ENCODE measurements around the gene LSMEM2.
A peak's percentile ranks its signal among the peaks of the same experiment; 100 is the strongest.

The LSMEM2 gene

DNA sequence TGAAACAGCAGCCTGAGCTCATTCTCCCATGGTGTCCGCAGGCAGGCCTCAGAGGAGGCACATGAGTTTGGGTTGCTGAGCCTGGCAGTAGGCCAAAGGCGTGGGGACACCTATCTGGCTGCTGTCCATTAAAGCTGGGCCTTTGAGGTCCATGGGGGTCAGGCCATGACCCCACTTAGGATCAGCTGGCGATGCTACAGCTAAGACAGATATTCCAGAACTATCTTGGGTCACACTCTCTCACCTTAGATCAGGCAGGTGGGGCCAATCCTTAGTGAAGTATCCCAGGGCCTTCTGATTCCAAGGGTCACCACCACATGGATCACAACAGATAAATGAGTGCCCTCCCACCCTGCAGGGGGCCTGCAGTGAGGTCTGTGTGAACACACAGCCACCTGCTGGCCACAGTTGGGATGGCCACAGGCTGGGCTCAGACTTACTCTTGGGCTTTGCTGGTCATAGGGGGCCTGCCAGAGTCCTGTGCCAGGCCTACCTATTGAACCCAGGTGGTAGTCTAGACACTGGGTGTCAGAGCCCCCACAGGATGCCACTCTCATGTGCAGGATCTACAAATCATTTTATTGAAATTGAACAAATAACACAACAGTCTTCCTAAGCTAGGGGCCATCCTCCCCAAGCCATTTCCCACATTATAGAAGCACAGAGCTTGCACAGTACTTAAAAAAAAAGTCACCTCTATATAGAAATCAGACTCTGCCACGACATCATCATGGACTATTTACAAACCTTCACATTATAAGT, 45.6 kb downstream of the LSMEM2 start:
- peak; percentile 70 for DNase-seq

DNA sequence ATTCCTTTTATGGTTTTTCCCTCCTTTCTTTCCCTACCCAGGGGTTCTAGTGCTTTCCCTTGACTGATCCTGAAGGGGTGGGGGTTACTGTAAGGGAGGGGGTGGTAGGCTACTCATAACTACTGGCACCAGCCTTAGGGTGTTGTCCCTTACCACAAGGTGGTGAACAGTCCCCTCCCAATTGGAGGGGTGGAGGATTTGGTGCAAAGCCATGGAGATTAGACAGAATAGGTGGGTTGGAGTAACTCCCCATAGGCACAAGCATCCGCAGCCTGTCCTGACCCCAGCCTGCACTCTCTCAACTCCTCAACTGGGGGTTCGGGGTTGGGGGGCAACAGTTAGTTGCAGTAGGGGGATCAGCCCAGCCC, 46.2 kb downstream of the LSMEM2 start:
- DNase-seq: no peak

DNA sequence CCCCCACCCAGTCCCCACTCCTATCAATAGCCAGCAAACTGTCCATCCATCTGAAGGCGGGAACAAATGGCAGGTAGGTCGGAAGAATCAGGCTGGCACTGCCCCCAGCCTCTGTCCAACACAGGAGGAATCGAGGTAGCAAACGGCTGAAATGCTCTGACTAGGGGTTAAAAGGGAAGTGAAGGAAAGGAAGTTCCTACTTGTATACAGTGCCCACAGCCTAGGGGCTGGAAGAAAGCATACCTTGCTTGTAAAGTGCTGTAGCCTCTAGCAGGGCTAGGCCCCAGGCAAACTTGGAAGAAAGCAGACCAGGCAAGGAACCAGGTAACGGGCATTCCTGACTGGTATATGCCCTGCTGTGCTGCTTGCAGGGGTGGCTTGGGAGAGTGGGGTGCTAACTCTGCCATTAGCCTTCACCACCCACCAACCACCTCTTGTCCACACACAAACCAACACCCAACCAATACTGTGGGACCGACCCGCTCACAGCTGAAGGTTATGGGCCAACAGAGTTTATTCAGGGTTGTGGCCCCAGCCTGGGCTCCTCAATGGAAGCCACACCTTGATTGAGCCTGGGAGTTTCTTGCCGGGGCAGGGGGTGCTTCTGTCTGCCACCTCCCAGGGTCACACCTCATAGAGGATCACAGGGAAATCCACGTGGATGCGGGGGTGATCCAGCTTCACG, 46.8 kb downstream of the LSMEM2 start:
- no peak for DNase-seq

DNA sequence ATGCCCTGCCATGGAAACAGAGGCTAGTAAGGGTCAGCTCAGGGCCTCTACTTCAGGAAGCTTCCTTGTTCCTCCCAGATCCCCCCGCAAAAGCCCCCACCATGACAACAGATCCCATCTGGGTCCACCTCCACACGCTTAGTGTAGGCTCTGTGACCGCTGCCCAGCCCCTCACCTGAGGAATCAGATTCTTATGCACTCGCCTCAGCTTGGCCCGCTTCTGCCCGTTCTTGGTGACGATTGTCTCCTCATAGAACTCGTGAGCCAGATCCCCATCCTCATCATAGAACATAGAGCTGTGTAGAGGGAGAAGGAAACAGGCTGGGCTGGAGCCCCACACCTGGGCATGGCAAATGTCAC, 47.3 kb downstream of the LSMEM2 start:
- no peak for DNase-seq

DNA sequence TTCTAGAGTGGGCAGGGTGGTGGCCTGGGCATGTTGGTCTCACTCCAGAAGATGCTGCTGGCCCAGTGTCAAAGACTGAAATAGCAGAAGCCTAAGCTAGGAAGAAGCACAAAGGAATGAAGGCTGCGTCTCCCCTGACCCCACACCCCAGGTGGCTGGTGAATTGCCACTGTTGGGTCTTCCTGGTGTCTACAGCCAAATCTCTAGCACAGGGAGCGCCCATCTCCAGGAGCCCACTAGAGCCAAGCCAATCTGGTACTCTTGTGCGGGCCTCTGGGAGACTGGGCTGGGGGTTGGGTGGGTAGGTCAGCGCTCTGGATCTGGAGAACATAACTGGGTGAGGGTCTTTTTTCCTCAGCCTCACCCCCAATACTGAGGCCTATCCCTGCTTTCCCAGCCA, 48.2 kb downstream of the LSMEM2 start:
- no peak for DNase-seq

DNA sequence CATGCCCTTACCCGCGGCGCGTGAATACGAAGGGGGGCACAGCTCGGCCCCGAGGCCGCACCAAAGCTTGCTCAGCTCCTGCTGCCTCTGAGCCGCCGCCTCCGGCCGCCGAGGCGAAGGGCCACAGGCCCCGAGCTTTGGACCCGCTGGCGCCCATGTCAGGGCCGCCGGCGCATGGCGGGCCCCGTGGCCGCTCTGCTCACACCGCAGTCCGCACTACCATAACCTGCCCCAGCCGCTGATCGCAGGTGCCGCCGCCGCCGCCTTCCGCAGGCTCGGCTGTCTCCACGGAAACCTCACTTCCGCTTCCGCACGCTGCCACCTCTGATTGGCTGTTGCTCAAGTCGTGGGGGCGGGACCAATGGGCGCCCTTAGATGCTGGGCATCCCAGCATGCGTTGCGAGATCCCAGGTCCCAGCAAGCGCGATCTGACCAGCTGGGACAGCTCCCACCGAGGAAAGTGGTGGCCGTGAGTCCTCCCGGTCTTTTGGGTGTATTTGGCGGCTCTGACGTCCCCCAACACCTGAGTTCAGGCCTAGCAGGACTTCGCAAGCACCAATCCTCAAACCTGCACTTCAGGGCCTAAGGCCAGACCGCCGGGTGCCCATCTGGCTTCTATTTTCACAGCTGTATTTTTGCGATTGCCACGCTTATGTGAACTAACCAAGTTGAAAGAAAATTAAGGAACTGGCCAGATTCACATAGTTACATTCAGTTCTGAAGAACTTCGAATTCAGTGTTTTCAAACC, 49.2 kb downstream of the LSMEM2 start, which contains the start of gene TUSC2:
TUSC2 (minus strand) TSS at position 281 of the 749 bp plus-strand sequence; CDS start at position 157, 124 bp downstream.
- DNase-seq: peak; percentile 95

DNA sequence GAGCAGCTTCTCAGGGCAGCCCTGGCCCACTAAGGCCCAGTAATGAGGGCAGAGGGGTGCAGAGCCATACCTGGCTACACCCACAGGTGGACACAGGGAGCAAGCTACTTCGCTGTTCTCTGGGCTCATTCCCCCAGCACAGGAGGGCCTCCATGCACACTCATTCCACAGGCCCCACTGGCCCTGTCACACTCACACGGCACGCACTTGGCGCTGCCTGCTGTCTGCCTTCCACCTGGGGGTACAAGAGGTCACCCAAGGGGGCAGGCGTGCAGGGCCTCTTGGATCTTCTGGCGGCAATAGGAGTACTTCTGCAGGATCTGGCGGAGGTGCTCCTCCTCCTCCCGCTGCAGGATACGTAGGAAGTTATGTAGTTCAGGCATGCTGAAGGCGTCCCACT, 51.4 kb downstream of the LSMEM2 start:
- DNase-seq: no peak

DNA sequence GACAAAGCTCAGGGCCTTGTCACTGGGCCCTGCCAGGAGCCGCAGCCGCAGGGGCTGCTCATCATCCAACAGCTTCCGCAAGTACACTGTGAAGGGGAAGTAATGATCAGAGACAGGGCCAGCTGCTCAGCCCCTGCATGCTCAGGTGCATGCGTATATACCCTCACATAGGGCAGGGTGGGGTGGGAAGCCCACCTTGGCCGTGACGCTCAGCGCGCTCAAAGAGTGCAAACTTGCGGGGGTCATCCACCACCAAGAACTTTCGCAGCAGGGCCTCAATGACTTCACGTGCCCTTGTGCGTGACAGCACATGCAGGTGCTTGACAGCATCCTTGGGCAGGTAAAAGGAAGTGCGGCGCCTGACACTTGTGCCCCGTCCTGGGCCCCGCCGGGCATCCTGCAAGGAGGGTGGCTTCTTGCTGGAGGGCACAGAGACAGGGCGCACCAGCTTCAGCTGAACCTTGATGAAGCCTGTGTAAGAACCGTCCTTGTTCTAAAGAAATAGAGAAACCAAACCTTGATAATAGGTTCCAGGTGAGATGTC, 52.5 kb downstream of the LSMEM2 start:
- DNase-seq: no peak

DNA sequence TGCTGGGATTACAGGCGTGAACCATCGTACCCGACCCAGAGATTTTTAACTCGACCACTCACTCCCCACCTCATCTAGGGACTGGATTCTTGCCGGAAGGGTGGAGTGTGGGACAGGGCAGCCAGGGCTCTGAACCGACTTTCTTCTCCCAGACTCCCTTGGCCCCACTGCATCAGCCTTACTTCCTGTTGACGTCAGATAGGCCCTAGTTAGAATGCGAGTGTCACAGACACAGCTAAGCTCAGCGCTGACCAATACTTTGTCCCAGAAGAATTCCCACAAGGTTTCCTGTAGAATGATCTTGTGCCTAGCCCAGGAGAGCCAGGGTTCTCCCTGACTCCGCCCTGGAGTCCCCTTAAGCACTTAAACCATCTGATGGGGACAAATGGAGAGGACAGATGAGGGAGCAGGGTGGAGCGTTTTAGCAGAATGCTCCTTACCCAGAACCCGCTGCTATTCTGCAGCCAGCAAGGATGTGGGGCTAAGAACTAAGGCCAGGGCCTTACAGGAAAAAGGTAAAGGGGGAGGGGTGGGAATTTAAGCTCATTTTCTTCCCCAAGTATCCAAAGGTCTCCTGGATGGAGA, 54.9 kb downstream of the LSMEM2 start:
- DNase-seq: no peak

DNA sequence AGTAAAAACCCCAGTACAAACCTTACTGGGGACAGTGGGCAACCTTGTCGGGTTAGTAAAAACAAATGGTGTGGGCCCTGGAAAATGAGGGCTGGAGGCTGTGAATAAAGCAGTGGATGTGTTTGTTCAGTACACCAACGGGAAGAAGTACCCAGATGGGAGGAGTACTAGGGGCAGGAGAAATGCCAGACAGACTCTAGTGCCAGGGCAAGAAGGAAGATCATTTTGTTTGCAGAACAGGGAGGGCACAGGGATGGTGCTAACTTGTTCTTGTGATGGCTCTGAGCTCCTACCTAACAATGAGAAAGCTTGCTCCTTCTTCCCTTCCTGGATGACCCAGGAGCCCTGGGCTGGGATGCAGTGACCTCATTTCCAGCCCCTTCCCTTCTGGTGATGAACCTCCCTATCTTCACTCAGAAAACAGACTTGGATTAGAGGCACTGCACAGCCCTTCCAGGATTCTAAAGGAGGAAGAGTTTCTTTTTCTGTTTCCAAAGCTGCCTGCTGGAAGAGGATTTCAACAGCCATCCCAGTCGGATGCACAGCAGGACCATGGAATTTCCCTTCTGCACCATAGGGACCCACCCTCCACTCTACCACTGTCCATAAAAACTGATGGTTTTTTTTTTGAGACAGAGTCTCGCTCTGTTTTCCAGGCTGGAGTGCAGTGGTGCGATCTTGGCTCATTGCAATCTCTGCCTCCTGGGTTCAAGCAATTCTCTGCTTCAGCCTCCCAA, 55.6 kb downstream of the LSMEM2 start:
- DNase-seq: no peak

DNA sequence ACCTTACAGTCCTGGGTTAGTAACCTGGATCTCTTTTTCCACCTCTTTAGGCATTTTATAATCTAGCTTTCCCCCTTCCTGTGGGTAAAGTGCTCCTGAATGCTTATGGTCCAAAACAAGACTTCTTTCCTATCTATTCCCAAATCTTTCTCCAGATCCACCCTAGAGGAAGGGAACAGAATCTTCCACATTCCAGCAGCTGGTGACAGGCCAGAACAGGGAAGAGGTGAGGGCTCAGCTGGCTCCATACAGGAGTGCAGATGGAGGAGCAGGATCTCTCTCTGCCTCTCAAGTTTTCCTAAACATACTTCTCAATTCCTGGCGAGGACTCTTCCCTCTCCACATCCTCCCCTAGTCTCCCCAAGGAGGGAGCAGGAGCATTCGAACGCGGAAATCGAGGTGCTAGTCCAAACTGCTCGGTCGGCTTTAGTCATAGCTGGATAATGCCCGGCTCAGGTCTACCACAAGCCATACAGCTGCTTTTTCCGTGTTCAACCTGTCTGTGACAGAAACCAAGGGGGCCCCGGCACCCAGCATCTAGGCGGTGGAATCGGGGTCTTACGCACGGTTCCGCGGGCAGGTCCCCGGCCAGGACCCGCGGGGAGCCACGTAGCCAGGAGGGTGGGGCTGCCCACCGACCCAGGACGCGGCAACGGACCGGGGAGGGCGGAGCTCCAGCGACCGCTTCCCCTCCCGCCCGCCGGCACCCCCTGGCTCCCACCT, 57.7 kb downstream of the LSMEM2 start:
- DNase-seq: no peak

DNA sequence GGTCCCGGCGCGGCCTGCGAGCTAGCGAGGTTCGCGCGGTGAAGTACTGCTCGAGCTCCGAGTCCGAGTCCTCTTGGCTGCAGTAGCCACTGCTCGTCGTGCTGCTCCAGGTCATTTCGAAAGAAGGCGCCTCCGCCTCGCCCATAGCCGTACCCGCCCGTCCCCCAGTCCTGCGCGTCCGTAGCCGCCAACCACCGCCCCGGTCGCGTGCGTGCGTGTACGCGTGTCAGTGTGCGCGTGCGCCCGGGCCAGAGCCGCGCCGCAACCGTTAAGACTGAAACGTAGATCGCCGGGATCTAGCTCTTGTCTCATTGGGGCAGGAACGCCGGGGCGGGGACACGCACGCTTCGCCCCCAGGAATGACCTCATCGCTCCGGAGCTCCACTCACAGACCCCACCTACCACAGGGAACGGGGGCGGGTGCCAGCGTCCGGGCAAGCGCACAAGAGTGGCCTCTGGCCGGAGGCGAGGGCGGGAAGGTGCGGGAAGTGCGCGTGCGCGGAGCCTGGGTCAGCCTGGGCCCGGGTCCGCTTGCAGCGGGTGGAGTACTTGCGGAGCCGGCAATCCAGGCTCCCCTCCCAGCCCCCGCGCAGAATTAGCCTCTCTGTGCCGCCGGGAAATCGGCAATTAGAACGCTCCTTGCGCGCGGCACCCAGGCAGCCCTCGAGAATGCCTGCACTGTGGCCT, 58.4 kb downstream of the LSMEM2 start:
- DNase-seq: peak; percentile 93

All from stimulated activated CD4-positive, alpha-beta T cell treated with anti-CD3 and anti-CD28 coated beads, Interleukin-4, amount 100 ng/mL, for 1 hour (primary cell).